Globus pallidus (tissue), 1 donor: ENCODE data around the gene LRMDA.

Source experiments
- DNase-seq: peaks from one replicate; pipeline ENCODE4 v3.0.0-alpha.2; 2015; ENCODE audit warnings: low spot score

Gene LRMDA

GRCh38 chr10:76305930-76306615, 874.6 kb downstream of the LRMDA start:
- DNase-seq, result no peak

DNA sequence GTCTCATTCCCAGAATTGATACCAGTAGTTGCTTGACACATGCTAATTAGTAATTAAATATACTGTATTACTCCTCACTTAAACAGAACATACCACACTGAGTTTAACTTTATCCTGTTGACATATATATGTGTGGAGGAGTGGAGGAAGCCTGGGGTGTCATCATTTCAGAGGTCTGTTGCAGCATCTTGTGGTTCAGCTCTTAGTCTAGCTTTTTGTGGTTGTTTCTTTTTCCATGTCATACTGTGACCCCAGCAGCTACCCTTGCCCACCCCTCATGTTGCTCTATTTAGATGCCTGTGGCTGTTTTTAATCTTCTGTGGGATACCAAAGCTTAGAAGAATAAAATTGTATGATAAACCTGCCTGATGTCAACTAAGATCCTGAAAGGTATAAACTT, 875.4 kb downstream of the LRMDA start:
- DNase-seq, result no peak

GRCh38 chr10:76309070-76309469, 877.6 kb downstream of the LRMDA start:
- no peak for DNase-seq

DNA sequence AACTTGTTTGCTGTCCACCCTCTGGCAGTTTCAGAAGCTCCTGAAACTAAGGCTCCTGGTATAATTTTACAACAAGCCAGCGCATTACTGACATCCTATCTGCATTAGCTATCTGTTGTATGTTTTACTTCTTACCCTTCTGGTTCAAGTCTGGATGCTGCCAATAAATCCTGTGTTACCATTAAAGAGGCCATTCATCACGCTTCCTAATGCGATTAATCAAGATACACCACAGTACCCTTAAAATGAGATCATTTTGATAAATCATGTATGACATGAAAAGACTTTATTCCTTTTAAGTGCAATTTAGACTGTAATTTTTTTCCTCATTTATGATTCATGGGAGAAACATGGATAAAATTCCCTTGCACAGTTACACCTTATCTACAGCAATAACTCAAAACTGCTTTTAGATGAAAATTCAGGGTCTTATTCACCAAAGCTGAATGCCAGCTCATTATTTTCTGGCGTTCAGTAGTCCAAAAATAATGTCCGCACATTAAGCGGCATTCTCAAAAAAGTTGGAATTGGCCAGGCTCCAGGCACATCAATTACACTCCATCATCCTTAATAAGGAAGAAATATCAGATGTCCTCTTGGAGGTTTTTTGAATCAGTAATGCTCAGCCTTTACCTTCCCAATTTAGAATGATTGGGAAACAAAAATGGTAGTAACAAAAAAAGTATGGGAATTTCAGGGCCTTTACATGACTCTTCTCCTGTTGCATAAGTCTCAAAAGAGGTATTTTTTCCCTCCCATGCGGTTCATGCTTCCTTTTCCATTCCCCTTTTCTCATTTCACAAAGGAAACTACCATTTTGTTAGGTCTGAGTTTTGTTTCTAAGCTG, 878.5 kb downstream of the LRMDA start:
- DNase-seq, result no peak

- DNase-seq, result no peak
These were observed 879.2 kb downstream of the LRMDA start for GRCh38 chr10:76310588-76311080.

GRCh38 chr10:76311752-76312636, 880.6 kb downstream of the LRMDA start:
- DNase-seq, result no peak

- DNase-seq, result no peak
These were observed 883.8 kb downstream of the LRMDA start for GRCh38 chr10:76315240-76315639.

GRCh38 chr10:76316234-76316633, 884.8 kb downstream of the LRMDA start:
- no peak for DNase-seq

DNA sequence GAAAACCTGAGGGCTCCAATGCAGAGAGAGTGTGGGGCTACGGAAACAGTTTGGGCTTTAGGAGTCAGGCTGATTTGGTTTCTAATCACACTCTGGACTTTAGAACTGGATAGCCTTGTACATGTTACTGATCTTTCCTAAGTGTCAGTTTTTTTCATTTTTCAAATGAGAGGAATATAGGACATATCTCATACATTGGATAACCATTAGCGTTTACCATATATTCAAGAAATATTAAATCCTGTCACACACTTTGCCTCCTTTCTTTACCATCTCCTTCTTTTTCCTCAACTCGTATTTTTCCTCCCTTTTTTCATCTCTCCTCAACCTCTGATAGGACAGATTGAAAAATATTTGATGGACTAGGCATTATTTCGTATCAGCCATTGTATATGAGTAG, 885.7 kb downstream of the LRMDA start:
- no peak for DNase-seq

DNA sequence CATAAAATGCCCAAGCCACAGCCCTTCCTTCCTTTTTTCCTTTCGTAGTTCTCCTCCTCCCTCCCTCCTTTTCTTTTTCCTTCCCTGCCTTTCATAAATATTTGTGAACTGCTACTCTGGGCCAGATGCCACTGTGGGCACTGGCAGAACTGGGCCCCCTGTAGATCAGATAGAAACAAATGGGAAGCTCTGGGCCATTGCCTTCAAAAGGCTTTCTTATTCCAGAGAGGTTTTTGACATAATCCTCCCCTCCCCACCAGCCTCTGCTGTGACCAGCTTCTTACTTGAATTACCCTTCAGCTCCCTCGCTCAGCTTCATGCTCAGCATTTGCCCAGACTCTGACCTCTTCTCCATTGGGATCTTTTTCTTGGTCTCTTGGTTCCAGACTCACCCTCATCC, 886.8 kb downstream of the LRMDA start:
- no peak for DNase-seq

DNA sequence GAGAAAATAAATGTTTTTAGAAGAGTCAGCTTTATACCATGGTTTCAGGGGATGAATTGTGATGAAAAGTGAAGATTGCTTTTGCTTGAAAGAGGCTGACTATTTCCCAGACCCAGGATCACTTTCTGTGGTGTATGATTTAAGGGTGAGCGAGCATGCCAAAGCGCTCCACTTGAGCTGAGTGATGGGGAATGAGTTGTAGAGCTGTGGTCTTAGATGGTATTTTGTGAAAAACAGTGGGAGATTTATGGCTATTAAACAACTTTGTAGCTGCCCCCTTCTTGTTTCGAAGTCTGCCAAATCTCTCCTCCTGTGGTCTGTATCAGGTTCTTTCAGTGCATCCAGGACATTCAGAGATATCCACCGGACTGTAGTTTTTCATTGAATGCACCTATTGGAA, 888.2 kb downstream of the LRMDA start:
- no peak for DNase-seq

DNA sequence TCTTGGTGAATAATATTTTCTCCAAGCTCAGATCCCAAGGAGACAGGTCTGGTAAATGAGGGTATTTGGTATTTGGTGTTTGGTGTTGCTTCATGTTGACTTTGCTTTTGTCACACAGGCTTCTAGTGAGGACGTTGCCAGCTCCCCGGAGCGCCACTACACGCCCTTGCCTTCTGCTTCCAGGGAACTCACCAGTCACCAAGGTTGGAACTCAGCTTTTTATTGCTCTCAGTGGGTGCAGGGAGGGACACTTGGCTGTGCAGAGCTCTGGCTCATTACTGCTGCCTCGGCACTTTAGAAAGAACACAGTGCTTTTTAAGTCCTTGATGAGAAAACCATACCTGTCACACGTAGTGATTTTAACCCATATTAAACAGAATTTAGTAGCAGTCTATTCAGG, 892.9 kb downstream of the LRMDA start:
- no peak for DNase-seq

DNA sequence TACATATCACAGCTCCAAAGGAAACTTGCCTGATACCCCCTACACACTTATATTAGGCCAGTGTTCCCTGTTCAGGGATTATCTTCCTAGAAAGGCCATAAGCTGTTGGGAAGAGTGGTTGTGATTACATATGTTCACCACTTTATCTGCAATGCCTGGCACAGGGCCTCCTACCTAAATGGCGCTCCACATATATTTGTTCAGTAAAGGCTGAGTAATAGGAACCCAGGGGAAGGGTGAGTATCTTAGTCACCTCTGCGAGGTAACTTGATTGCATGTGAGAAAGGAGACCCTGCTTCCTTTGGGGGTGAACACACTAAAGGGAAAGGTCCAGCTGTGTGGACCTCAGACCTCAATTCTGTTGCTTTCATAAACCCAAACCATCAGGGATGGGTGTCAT, 896.0 kb downstream of the LRMDA start:
- no peak for DNase-seq

- no peak for DNase-seq
These were observed 896.9 kb downstream of the LRMDA start for GRCh38 chr10:76328348-76328747.

DNA sequence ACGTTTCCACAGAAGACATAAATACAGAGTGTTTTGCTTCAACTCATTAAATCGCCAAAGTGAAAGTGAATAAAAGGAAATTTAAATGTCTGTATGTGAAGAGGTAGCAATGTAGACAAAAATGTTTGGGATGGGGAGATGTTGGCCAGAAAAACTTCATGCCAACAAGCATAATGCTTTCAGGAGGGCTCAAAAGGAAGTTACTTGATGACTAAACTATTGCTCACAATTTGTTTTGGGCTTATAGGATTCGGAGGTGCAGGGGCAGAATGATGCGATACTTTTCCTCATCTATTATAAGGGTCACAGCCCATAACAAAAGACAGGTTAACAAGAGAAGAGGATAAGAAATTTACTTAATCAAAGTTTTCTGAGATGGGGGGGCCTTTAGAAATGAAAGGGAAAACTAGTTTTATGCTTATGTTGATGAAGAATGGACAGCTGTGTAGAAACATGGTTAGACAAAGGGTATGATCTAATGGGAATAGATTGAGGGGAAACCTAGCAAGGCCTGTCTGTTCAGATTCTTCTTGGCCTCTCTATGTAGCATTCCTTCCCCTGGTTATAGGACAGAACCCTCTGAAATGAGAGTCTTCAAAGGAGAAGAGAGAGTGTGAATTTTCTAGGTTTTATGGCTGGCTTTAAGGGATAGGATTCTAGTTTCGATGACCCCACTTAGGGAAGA, 898.6 kb downstream of the LRMDA start:
- no peak for DNase-seq

GRCh38 chr10:76331742-76332141, 900.3 kb downstream of the LRMDA start:
- DNase-seq, result no peak

DNA sequence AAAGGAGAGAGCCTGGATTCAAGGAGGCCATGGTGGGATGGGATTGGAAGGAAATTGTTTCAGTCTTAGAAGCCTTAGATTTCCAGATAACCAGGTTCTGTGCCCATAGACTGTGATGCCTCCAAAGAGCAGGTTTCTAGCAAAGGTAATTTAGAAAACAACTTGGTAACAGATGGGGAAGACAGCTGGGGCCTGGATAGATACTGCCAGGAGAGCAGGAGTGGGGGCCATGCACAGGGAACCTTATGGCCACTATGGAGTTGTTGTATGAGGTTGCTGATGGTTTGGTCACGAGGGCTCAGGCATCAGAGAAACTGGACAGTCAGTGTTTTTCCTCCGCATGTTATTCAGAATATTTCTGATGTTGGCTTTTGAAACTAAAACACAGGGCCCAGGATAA, 901.9 kb downstream of the LRMDA start:
- DNase-seq, result no peak

GRCh38 chr10:76333796-76334195, 902.4 kb downstream of the LRMDA start:
- DNase-seq, result no peak

DNA sequence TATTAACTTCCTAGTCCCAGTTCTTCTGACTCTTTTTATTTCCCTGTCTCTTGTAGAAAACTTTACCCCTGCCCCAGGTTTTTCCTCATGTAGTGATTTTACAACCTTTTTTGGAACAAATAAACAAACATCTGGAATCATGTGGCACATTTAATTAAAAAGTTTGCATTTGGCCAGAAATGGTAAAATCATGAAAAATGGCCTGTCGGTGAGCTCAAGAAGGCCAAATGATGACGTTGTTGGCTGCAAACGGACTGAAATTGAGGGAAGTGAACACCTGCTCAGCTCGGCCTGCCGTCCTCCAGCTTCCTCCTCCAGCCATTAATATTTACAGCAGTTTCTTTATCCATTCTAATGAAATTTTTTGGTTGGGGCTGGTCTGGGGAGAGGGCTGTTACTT, 902.8 kb downstream of the LRMDA start:
- no peak for DNase-seq

- peak; percentile 17 for DNase-seq
These were observed 905.0 kb downstream of the LRMDA start for GRCh38 chr10:76336213-76336963.

- no peak for DNase-seq
These were observed 906.2 kb downstream of the LRMDA start for GRCh38 chr10:76337641-76338040.
